RKO (cell line): ENCODE data around the gene EXD3.
A peak's percentile ranks its signal among the peaks of the same experiment; 100 is the strongest.
"Not testable (repeated sequence)": the region's sequence is repeated elsewhere in the genome, so short reads cannot be mapped to it uniquely, and the experiment has no call there.

ENCODE experiments used
- DNase-seq: peaks from one replicate; pipeline ENCODE4 v3.0.0-alpha.2; 2016; ENCODE audit warnings: low spot score

The EXD3 gene

DNA sequence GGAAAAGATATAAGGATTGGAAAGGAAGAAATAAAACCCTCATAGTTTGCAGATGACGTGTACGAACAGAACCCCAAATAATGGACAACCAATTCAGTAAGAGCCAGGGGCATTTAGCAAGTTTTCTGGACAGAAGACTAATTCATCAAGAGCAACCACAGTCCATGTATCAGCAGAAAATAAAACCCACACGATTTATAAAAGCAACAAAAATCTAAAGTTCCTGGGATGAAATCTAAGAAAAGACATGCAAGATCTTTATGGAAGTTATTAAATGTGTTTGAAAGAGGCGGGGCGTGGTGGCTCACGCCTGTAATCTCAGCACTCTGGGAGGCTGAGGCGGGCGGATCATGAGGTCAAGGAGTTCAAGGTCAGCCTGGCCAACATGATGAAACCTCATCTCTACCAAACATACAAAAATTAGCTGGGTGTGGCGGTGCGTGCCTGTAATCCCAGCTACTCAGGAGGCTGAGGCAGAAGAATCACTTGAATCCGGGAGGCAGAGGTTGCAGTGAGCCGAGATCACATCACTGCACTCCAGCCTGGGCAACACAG, 83.0 kb downstream of the EXD3 start:
- not testable (repeated sequence) for DNase-seq

DNA sequence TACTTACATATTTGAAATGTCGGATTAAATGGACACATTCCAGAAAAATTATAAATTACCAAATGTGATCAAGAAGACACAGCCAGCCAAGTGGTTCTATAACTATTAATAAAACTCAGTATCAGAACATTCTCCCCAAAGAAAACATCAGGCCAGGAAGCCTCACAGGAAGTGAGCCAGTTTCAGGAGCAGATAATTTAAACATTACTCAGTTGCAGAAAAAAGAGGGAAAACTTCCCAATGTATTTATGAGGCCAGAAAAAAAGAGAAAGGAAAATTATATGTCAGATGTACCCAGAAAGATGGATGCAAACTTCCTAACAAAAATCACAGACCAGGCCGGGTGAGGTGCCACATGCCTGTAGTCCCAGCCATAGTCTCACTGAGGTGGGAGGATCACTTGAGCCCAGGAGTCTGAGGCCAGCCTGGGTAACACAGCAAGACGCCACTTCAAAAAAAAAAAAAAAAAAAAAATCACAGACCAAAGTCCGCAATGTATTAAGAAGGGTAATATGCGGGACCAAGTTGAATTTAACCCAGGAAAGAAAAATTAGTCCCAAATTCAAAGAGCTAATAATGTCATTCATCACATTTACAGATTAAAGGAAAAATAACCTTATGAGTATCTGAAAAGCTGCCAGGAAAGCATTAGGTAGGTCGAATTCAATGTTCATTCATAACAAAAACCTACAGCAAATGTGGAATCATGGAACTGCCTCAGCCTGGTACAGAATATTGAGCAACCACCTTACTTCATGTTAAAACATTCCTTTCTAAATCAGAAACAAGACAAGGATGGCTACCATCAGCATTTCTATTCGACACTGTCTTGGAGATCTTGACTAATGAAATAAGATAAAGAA, 83.7 kb downstream of the EXD3 start:
- DNase-seq = no peak

DNA sequence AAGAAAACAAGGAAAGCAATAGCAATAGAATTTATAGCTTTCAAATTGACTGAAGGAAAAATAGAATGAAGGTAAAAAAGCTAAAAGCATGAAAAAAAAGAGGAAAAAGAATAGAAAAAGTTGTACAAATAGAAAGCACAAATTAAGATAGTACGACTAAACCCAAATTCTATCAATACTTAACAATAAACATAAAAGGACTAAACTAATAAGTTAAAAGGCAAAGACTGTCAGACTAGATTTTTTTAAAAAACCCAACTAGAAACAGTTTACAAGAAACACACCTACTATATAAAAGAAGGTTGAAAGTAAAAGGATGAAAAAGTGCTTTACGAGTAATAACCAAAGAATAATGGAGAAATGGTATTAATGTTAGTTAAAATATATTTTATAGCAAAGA, 86.2 kb downstream of the EXD3 start:
- no peak for DNase-seq

DNA sequence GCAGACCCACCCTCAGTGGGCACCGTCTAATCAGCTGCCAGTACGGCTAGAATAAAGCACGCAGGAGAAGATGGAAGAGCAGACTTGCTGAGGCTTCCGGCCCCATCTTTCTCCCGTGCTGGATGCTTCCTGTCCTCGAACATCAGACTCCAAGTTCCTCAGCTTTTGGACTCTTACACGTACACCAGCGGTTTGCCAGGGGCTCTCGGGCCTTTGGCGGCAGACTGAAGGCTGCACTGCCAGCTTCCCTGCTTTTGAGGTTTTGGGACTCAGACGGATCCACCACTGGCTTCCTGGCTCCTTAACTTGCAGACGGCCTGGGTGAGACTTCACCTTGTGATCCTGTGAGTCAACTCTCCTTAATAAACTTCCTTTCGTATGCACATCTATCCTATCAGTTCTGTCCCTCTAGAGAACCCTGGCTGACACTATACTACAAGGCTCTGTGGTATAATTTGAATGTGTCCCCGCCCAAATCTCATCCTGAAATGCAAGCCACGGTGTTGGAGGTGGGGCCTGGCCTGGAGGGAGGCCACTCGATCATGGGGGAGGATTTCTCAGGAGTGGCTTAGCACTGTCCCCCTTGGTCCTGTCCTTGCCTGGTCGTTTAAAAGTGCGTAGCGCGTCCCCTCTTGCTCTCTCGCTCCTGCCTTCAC, 89.8 kb downstream of the EXD3 start:
- DNase-seq = peak; percentile 52

DNA sequence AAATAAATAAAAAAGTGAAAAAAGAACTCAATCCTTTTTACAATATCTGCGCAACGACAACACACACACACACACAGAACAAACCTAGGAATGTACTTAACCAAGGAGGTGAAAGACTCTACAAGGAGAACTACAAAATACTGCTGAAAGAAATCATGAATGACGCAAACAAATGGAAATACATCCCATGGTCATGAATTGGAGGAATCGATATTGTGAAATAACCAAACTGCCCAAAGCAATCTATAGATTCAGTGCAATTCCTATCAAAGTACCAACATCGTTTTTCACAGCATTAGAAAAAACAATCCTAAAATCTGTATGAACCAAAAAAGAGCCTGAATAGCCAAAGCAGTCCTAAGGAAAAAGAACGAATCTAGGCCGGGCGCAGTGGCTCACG, 91.0 kb downstream of the EXD3 start:
- DNase-seq = no peak

DNA sequence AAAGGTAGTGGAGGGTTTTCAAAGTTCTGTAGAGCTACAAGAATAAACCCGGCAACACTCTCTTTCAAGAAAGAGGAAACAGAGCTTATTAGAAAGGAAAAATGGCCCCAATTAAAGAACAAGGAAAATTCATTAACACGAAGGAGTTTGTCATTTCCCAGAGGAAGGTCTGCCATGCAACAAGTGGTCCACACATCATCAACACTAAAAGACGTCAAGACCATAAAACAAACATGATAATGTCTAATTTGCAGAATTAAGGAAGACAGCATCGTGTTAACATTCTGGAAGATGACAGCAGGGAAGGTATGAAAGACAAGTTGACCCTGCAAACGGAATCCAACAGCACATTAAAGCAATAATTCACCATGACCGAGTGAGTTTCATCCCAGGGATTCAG, 92.3 kb downstream of the EXD3 start:
- no peak for DNase-seq

DNA sequence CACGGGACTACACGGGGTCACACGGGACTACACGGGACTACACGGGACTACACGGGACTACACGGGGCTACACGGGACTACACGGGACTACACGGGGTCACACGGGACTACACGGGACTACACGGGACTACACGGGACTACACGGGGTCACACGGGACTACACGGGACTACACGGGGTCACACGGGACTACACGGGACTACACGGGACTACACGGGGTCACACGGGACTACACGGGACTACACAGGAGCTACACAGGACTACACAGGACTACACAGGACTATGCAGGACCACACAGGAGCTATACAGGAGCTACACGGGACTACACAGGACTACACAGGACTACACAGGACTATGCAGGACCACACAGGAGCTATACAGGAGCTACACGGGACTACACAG, 93.4 kb downstream of the EXD3 start:
- not testable (repeated sequence) for DNase-seq

DNA sequence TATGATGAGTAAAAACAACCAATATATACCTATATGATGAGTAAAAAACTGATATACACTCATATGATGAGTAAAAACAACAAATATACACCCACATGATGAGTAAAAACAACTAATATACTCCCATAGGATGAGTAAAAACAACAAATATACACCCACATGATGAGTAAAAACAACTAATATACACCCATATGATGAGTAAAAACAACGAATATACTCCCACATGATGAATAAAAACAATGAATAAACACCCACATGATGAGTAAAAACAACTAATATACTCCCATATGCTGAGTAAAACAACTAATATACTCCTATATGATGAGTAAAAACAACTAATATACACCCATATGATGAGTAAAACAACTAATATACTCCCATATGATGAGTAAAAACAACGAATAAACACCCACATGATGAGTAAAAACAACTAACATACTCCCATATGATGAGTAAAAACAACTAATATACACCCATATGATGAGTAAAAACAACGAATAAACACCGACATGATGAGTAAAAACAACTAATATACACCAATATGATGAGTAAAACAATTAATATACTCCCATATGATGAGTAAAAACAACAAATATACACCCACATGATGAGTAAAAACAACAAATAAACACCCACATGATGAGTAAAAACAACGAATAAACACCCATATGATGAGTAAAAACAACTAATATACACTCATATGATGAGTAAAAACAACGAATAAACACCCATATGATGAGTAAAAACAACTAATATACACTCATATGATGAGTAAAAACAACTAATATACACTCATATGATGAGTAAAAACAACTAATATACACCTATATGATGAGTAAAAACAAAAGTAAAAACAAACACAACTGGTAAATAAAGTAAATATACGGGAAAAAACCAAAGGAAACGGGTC, 95.1 kb downstream of the EXD3 start:
- DNase-seq = peak; percentile 78

DNA sequence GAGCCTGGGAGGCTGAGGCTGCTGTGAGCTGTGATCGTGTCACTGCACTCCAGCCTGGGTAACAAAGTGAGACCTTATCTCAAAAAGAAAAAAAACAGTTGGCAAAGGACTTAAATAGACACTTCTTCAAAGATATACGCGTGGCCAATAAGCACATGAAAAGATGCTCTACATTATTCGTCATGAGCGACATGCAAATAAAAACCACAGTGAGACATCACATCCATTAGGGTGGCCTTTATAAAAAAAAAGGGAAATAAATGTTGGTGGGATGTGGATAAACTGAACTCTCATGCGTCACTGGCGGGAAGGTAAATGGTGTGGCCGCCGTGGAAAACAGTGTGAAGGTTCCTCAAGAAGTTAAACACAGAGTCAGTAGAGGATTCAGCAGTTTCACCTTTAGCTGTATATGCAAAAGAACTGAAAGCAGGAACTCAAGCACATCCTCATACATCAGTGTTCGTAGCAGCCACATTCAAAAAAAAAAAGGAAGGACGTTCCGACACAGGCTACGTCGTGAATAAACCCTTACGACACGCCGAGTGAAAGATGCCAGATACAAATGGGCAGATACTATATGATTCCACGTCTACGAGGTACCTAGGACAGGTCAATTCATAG, 96.4 kb downstream of the EXD3 start:
- no peak for DNase-seq

DNA sequence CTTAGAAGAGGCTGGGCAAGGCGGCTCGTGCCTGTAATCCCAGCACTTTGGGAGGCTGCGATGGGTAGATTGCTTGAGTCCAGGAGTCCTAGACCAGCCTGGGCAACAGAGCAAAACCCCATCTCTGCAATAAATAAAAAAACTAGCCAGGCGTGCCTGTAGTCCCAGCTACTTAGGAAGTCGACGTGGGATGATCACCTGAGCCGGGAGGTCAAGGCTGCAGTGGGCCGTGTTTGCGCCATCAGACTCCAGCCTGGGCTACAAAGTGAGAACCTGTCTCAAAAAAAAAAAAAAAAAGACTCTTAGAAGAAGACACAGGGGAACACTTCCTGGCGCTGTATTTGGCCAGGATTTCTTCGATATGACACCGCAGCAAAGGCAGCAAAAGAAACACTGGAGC, 97.2 kb downstream of the EXD3 start:
- no peak for DNase-seq

DNA sequence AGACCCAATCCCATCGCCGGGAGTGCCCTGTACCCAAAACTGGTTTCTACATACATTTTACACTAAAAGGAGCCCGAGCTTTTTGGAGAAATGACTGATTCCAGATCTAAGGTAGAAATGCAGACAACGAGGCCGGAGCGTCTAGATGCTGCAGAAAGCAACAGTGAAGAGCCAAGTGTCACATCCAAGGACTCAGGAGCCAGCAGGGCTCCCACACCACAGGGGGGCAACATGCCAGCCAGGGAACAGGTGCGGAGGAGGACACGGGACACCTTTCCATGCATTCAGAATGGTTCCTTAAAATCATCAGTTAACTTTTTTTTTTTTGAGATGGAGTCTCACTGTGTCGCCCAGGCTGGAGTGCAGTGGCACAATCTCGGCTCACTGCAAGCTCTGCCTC, 97.8 kb downstream of the EXD3 start:
- no peak for DNase-seq

DNA sequence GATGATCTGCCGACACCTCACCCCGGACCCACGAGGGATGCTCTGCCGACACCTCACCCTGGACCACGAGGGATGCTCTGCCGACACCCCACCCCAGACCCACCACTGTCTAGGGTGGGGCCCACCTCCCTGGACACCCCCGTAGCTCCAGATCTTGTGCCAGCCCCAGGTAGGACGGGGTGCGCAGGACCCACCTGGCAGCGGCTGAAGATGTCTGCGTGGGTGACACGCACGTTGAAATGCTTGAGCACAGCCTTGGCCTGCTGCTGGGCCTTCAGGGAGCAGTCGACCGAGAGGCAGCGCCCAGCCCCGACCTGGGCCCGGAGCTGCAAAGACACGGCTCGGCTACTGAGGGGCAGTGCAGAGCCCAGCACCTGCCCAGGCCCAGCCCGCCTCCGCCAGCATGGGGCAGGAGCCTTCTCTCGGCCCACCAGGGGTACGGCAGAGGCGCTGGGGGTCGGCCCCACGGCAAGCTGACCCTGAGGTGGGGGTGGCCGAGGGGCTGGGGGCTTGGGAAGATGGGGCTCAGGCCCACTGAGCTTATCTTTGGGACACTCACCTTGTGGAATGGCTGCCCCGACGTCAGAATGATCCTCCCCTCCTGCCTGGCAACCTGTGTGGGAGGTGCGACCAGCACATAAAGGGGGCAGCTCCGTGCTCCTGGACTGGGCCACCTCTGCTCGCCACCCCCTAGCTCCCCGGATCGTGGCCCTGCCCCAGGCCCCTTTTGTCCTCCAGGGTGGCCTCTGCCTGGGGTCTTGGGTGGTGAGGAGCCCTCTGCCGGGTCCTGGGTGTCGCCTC, 99.2 kb downstream of the EXD3 start:
- no peak for DNase-seq

DNA sequence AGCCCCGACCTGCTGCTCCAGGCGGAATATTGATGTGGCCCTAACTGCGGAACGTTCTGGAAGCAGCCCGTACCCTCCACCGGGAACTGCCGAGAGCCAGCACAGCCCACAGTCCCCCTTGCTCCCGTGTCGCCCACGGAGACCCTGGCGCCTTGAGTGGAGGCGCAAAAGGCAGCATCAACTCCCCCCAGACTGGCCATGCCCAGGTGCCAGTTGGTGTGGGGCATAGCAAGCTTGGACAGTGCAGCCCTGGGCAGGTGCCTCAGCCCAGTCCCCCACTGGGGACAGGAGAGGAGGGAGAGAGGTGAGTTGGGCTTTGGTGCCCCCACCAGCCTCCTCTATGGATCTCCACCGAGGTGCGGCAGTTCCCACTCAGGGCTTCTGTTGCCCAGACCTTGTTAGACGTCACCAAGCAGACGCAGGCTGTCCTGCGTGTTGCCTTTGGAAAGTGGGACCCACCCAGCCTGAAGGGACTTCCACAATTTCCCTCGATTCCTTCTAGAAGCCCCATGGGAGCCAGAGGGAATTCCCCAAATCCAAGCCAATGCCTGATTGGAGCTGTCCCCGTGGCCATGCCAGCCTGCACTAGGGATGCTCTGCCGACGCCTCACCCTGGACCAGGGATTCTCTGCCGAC, 101.1 kb downstream of the EXD3 start:
- DNase-seq = no peak

DNA sequence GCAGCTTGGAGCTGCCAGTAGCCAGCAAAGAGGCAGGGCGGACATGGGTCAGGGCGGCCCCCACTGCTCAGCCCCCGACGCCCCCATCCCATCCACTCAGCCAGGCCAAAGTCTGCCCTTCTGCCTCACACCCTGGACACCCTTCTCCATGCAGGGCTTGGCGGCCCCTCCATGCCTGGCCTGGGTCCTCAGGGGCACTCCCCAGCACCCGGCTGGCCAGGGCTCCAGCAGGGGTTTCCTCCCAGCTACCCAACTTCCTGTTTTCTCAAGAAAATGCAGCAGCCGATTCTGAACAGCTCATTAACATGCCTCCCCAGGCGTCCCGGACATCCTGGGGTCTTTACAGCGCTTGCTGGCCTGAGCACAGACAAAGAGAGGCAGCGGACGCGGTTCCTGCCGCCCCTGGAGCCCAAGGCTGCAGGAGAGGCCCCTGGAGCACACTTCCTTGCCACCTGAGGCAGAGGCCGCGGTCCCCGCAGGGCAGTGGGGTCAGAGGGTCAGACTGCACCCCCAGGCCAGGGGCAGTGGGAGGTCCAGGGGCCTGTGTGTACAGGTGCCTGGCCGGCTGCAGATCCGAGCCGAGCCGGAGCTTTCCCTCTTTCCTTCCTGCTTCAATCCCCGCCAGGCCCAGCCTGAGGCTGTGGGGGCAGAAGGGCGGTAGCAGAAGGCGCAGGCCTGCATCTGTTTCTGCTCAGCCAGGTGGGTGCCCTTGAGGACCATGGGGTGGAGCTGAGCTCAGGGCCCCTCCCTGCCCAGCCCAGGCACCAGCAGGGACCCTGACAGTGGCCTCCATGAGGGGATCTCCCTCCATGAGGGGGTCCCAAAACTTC, 102.2 kb downstream of the EXD3 start:
- DNase-seq = no peak

DNA sequence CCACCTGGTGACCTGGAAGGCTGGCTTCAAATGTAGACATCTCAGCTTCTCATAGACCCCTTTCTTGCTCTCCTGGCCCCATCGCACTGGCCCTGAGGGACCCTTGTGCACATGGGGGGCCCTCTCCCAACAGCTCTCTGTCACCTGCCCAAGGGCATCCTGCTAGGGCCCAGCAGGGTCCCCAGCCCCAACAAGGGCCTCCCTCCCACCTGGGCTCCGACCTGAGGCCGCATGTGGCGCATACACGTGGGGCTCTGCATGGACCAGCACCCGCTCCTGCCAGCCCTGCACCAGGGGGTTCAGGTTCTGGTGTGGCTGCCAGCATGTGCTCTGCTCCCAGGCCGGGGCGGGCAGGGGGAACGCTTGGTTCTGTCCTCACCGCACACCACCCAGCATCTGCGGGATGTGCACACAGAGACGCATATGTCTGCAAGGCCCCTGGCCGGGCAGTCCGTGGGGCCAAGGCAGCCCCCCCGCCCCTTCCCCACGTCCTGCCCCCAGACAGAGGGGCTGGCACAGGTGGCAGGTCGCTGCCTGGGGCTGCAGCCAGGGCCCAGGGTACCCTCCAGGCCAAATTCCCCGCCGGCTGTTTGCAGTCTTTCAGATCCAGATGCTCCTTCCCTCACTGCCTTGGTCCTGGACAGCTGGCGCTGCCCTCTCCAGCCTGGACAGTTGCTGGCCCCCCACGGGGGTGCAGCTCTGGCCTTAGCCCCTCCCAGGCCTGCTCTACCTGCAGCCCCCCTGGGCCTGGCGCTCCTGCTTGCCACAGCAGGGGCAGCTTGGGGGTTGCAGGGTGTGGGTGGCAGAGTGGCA, 103.0 kb downstream of the EXD3 start:
- DNase-seq = no peak

DNA sequence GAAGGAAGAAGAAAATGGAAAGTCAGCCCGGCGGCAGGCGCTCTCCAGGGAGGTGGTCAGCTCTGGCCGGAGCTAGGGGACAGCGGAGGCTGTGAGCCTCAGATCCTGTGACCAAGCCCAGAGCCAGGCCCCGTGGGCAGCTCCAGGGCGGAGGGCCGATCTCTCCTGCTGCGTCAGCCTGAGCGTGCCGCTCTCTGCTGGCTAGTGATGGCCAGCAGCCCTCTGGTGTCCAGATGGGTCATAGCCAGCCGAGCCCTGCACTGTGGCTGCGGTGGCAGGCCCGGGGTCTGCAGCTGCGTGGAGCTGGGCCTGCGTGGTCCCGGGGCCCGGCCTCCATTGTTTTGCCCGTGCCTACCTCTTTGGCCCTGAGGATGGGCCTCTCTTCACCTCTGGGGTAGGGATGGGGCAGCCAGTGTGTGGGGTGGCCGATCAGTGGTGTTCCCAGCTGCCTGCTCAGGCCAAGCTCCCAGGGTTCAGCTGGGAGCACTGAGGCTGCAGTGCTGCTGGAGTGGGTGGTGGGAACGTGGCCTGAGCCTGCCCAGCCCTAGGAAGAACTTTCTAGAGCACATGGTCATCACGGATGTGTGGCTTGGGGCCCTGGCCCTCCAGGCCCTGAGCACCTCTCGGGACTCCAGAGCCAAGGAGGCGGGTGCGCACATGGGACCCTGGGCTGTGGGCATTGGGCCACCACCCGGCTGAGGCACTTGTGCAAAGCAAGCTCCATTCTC, 103.8 kb downstream of the EXD3 start:
- peak; percentile 78 for DNase-seq

DNA sequence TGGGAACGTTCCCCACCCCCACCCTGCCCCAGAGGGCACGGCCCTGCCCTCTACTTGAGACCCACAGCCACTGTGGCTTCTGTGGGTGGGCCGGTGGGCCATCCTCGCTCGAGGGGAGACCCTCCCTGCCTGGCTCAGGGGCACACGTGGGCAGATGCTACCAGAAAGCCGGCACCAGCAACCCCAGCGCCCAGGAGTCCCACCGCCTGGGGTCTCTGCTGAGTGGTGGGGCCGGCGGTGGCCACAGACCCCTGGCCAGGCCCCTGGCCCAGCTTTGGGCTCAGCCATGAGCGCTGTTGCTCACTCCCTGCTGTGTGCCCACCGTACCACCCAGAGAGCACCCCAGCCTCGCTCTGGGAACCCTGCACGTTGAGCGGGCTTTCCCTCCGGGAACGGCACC, 104.4 kb downstream of the EXD3 start:
- no peak for DNase-seq
